ENCODE results near the gene RAI1.
"Not testable (repeated sequence)": the region's sequence is repeated elsewhere in the genome, so short reads cannot be mapped to it uniquely, and the experiment has no call there.

RAI1 gene

GRCh38 chr17:17682293-17682736 is 1.1 kb downstream of the RAI1 start:
- Histone ChIP-seq H3K4me1 (ENCODE audit: control insufficient read depth, insufficient read depth, low read length) (peaks cover 34% of the 10 kb centered on the region), H3K27ac (ENCODE audit: low read depth, low read length) (no peak overlapping the region; the same call in 1 of the 2 replicates), H3K4me3 (ENCODE audit: low read depth, low read length) (peak overlapping the region; percentile 60), H3K9me3 (ENCODE audit: control insufficient read depth, insufficient read depth, low read depth, low read length) (no peaks in the 10 kb centered on the region), H3K27me3 (ENCODE audit: control insufficient read depth, insufficient read depth, low read length) (peaks cover 95% of the 10 kb centered on the region), H3K36me3 (ENCODE audit: control insufficient read depth, insufficient read depth, low read length) (no peaks in the 10 kb centered on the region), H3K9ac (ENCODE audit: low read length) (peak overlapping the region; percentile 63)

- no peaks in the 10 kb centered on the region for H3K36me3 ChIP-seq (ENCODE audit: control insufficient read depth, insufficient read depth, low read length)
- no peak overlapping the region; the same call in 1 of the 2 replicates for H3K27ac ChIP-seq (ENCODE audit: low read depth, low read length)
- H3K4me3 ChIP-seq (ENCODE audit: low read depth, low read length): peak overlapping the region; percentile 60
- peaks cover 93% of the 10 kb centered on the region for H3K27me3 ChIP-seq (ENCODE audit: control insufficient read depth, insufficient read depth, low read length)
- H3K4me1 ChIP-seq (ENCODE audit: control insufficient read depth, insufficient read depth, low read length): peaks cover 34% of the 10 kb centered on the region
- peak overlapping the region; percentile 63 for H3K9ac ChIP-seq (ENCODE audit: low read length)
- no peaks in the 10 kb centered on the region for H3K9me3 ChIP-seq (ENCODE audit: control insufficient read depth, insufficient read depth, low read depth, low read length)
Observed at GRCh38 chr17:17682737-17683680, 1.8 kb downstream of the RAI1 start.

- peak overlapping the region; percentile 60; the same call in 1 of the 2 replicates for H3K4me3 ChIP-seq (ENCODE audit: low read depth, low read length)
- H3K9me3 ChIP-seq (ENCODE audit: control insufficient read depth, insufficient read depth, low read depth, low read length): no peaks in the 10 kb centered on the region
- H3K27ac ChIP-seq (ENCODE audit: low read depth, low read length): no peak overlapping the region
- H3K9ac ChIP-seq (ENCODE audit: low read length): no peak overlapping the region
- peaks cover 34% of the 10 kb centered on the region for H3K4me1 ChIP-seq (ENCODE audit: control insufficient read depth, insufficient read depth, low read length)
- H3K27me3 ChIP-seq (ENCODE audit: control insufficient read depth, insufficient read depth, low read length): peaks cover 86% of the 10 kb centered on the region
- H3K36me3 ChIP-seq (ENCODE audit: control insufficient read depth, insufficient read depth, low read length): no peaks in the 10 kb centered on the region
Observed at GRCh38 chr17:17683710-17684365, 2.6 kb downstream of the RAI1 start.

- Histone ChIP-seq H3K4me1 (ENCODE audit: control insufficient read depth, insufficient read depth, low read length) (peaks cover 34% of the 10 kb centered on the region), H3K9ac (ENCODE audit: low read length) (no peak overlapping the region), H3K9me3 (ENCODE audit: control insufficient read depth, insufficient read depth, low read depth, low read length) (no peaks in the 10 kb centered on the region), H3K4me3 (ENCODE audit: low read depth, low read length) (no peak overlapping the region), H3K27ac (ENCODE audit: low read depth, low read length) (no peak overlapping the region), H3K27me3 (ENCODE audit: control insufficient read depth, insufficient read depth, low read length) (peaks cover 79% of the 10 kb centered on the region), H3K36me3 (ENCODE audit: control insufficient read depth, insufficient read depth, low read length) (no peaks in the 10 kb centered on the region)
Observed at GRCh38 chr17:17684906-17685774, 3.9 kb downstream of the RAI1 start.

GRCh38 chr17:17685775-17686291 is 4.6 kb downstream of the RAI1 start:
- no peak overlapping the region for H3K27ac ChIP-seq (ENCODE audit: low read depth, low read length)
- no peaks in the 10 kb centered on the region for H3K9me3 ChIP-seq (ENCODE audit: control insufficient read depth, insufficient read depth, low read depth, low read length)
- H3K4me3 ChIP-seq (ENCODE audit: low read depth, low read length): no peak overlapping the region
- peaks cover 32% of the 10 kb centered on the region for H3K4me1 ChIP-seq (ENCODE audit: control insufficient read depth, insufficient read depth, low read length)
- peaks cover 72% of the 10 kb centered on the region for H3K27me3 ChIP-seq (ENCODE audit: control insufficient read depth, insufficient read depth, low read length)
- no peaks in the 10 kb centered on the region for H3K36me3 ChIP-seq (ENCODE audit: control insufficient read depth, insufficient read depth, low read length)
- no peak overlapping the region for H3K9ac ChIP-seq (ENCODE audit: low read length)

GRCh38 chr17:17689312-17689711 is 8.1 kb downstream of the RAI1 start:
- Histone ChIP-seq H3K36me3 (ENCODE audit: control insufficient read depth, insufficient read depth, low read length) (no peaks in the 10 kb centered on the region), H3K9me3 (ENCODE audit: control insufficient read depth, insufficient read depth, low read depth, low read length) (no peaks in the 10 kb centered on the region), H3K27me3 (ENCODE audit: control insufficient read depth, insufficient read depth, low read length) (peaks cover 53% of the 10 kb centered on the region), H3K4me1 (ENCODE audit: control insufficient read depth, insufficient read depth, low read length) (peaks cover 42% of the 10 kb centered on the region), H3K27ac (ENCODE audit: low read depth, low read length) (no peak overlapping the region), H3K9ac (ENCODE audit: low read length) (no peak overlapping the region), H3K4me3 (ENCODE audit: low read depth, low read length) (no peak overlapping the region)

- H3K36me3 ChIP-seq (ENCODE audit: control insufficient read depth, insufficient read depth, low read length); H3K9me3 ChIP-seq (ENCODE audit: control insufficient read depth, insufficient read depth, low read depth, low read length); H3K4me3 ChIP-seq (ENCODE audit: low read depth, low read length); H3K9ac ChIP-seq (ENCODE audit: low read length); H3K27ac ChIP-seq (ENCODE audit: low read depth, low read length): not testable (repeated sequence)
- H3K27me3 ChIP-seq (ENCODE audit: control insufficient read depth, insufficient read depth, low read length): peaks cover 49% of the 10 kb centered on the region
- peaks cover 42% of the 10 kb centered on the region for H3K4me1 ChIP-seq (ENCODE audit: control insufficient read depth, insufficient read depth, low read length)
Observed at GRCh38 chr17:17690233-17690632, 9.0 kb downstream of the RAI1 start.

GRCh38 chr17:17691468-17692263 is 10.4 kb downstream of the RAI1 start:
- no peak overlapping the region for H3K27ac ChIP-seq (ENCODE audit: low read depth, low read length)

GRCh38 chr17:17692353-17693252 is 11.3 kb downstream of the RAI1 start:
- Histone ChIP-seq H3K36me3 (ENCODE audit: control insufficient read depth, insufficient read depth, low read length) (no peaks in the 10 kb centered on the region), H3K4me3 (ENCODE audit: low read depth, low read length) (no peak overlapping the region), H3K27me3 (ENCODE audit: control insufficient read depth, insufficient read depth, low read length) (peaks cover 50% of the 10 kb centered on the region), H3K9ac (ENCODE audit: low read length) (no peak overlapping the region), H3K9me3 (ENCODE audit: control insufficient read depth, insufficient read depth, low read depth, low read length) (no peaks in the 10 kb centered on the region), H3K27ac (ENCODE audit: low read depth, low read length) (no peak overlapping the region), H3K4me1 (ENCODE audit: control insufficient read depth, insufficient read depth, low read length) (peaks cover 28% of the 10 kb centered on the region)

More at GRCh38 chr17:17691468-17692263, 10.4 kb downstream of the RAI1 start:
- H3K4me1 ChIP-seq (ENCODE audit: control insufficient read depth, insufficient read depth, low read length): peaks cover 29% of the 10 kb centered on the region
- peaks cover 50% of the 10 kb centered on the region for H3K27me3 ChIP-seq (ENCODE audit: control insufficient read depth, insufficient read depth, low read length)
- H3K4me3 ChIP-seq (ENCODE audit: low read depth, low read length): no peak overlapping the region
- H3K9me3 ChIP-seq (ENCODE audit: control insufficient read depth, insufficient read depth, low read depth, low read length): no peaks in the 10 kb centered on the region
- no peaks in the 10 kb centered on the region for H3K36me3 ChIP-seq (ENCODE audit: control insufficient read depth, insufficient read depth, low read length)
- no peak overlapping the region for H3K9ac ChIP-seq (ENCODE audit: low read length)
